Neural progenitor cell (in vitro differentiated cells): ENCODE results near the gene TRIM5. TPM values are rescaled to one million over a fixed set of nuclear protein-coding genes. Genes with fewer than 3 reads are reported as not detected.

Experiments
- DNase-seq: peaks from one replicate; pipeline ENCODE4 v3.0.0-alpha.2; 2016; ENCODE audit warnings: low spot score
- H2AFZ ChIP-seq: fragments of 200-600 bp; sonication (generic); replicated peaks from 2 replicates; pipeline ENCODE4 v1.6.1; 2016; ENCODE audit warnings: antibody characterized with exemption
- H3F3A ChIP-seq: fragments of 200-600 bp; sonication (generic); 2 replicates; pipeline ENCODE4 v1.6.1; 2016; ENCODE audit warnings: antibody characterized with exemption, low read depth
- H3K27ac ChIP-seq: fragments of 200-600 bp; sonication (generic); 2 replicates; pipeline ENCODE4 v1.5.1; 2016; ENCODE audit warnings: mild to moderate bottlenecking
- H3K27me3 ChIP-seq: fragments of 200-600 bp; sonication (generic); 2 replicates; pipeline ENCODE4 v1.6.1; 2016; ENCODE audit warnings: mild to moderate bottlenecking, moderate library complexity
- H3K36me3 ChIP-seq: fragments of 200-600 bp; sonication (generic); 2 replicates; pipeline ENCODE4 v1.5.1; 2016
- H3K4me1 ChIP-seq: fragments of 200-600 bp; sonication (generic); 2 replicates; pipeline ENCODE4 v1.6.1; 2016; ENCODE audit warnings: mixed run types
- H3K4me2 ChIP-seq: fragments of 200-600 bp; sonication (generic); 2 replicates; pipeline ENCODE4 v1.6.1; 2016
- H3K4me3 ChIP-seq: fragments of 200-600 bp; sonication (generic); 2 replicates; pipeline ENCODE4 v1.5.1; 2016
- H3K79me2 ChIP-seq: fragments of 200-600 bp; sonication (generic); 2 replicates; pipeline ENCODE4 v1.6.1; 2016; ENCODE audit warnings: low read depth
- H3K9ac ChIP-seq: fragments of 200-600 bp; sonication (generic); 2 replicates; pipeline ENCODE4 v1.6.1; 2016
- H3K9me3 ChIP-seq: fragments of 200-600 bp; sonication (generic); 2 replicates; pipeline ENCODE4 v1.5.1; 2016; ENCODE audit warnings: low read depth
- H4K20me1 ChIP-seq: fragments of 200-600 bp; sonication (generic); 2 replicates; pipeline ENCODE4 v1.6.1; 2016; ENCODE audit warnings: low read depth
- H3K27ac Mint-ChIP-seq: 3 replicates; pipeline ENCODE4 v1.8.0; 2021; ENCODE audit warnings: mixed read lengths
- H3K27me3 Mint-ChIP-seq: 2 replicates; pipeline ENCODE4 v1.8.0; 2022; ENCODE audit warnings: low read depth, mild to moderate bottlenecking, inconsistent platforms, moderate library complexity, mixed read lengths; ENCODE audit not compliant: insufficient read depth
- H3K36me3 Mint-ChIP-seq: 3 replicates; pipeline ENCODE4 v1.8.0; 2021; ENCODE audit warnings: mixed read lengths
- H3K4me1 Mint-ChIP-seq: 3 replicates; pipeline ENCODE4 v1.8.0; 2021; ENCODE audit warnings: mixed read lengths
- H3K4me3 Mint-ChIP-seq: 3 replicates; pipeline ENCODE4 v1.8.0; 2021; ENCODE audit warnings: mild to moderate bottlenecking, moderate library complexity, mixed read lengths
- H3K9me3 Mint-ChIP-seq: 3 replicates; pipeline ENCODE4 v1.8.0; 2020; ENCODE audit warnings: mixed read lengths
- CTCF ChIP-seq: fragments of 200-600 bp; sonication (generic); IDR thresholded peaks from 2 replicates; pipeline ENCODE4 v1.5.1; 2017; ENCODE audit warnings: antibody characterized with exemption, mild to moderate bottlenecking
- EZH2 ChIP-seq: fragments of 200-600 bp; sonication (generic); IDR thresholded peaks from 2 replicates; pipeline ENCODE4 v1.6.1; 2017; ENCODE audit warnings: antibody characterized with exemption, mild to moderate bottlenecking, moderate library complexity
- EZH2phosphoT487 ChIP-seq: fragments of 200-600 bp; sonication (generic); IDR thresholded peaks from 2 replicates; pipeline ENCODE4 v1.6.1; 2017; ENCODE audit warnings: antibody characterized with exemption
- total RNA-seq: library from RNA; depleted of rRNA; stranded (reverse); fragments of >200 nt; gene quantifications from 2 replicates; pipeline ENCODE4 v1.2.3, GENCODE V29; 2015; ENCODE audit warnings: low replicate concordance

The TRIM5 gene
- total RNA-seq, 1 donor from 2014 or later = 24.5 TPM

GRCh38 chr11:5701055-5701577, 16.2 kb upstream of the TRIM5 start:
- Mint-ChIP-seq H3K4me1 (no peaks in the 10 kb centered on the region), H3K27me3 (no peaks in the 10 kb centered on the region), H3K36me3 (no peaks in the 10 kb centered on the region), H3K27ac (no peak overlapping the region), H3K9me3 (no peaks in the 10 kb centered on the region), H3K4me3 (no peak overlapping the region)
- Histone ChIP-seq H3K4me2 (no peak overlapping the region), H3K27ac (no peak overlapping the region), H3K79me2 (no peaks in the 10 kb centered on the region), H3K4me3 (no peak overlapping the region), H3K9me3 (no peaks in the 10 kb centered on the region), H3K9ac (no peak overlapping the region), H4K20me1 (no peaks in the 10 kb centered on the region), H3F3A (no peaks in the 10 kb centered on the region), H3K27me3 (no peaks in the 10 kb centered on the region), H2AFZ (no peak overlapping the region), H3K36me3 (peaks cover 3% of the 10 kb centered on the region), H3K4me1 (no peaks in the 10 kb centered on the region)
- DNase-seq = no peak
- TF ChIP-seq EZH2 (no peak), EZH2phosphoT487 (no peak), CTCF (no peak)

GRCh38 chr11:5700421-5701054, 15.7 kb upstream of the TRIM5 start:
- Histone ChIP-seq H3K36me3 (peaks cover 3% of the 10 kb centered on the region), H3F3A (no peaks in the 10 kb centered on the region)
- H3K36me3 Mint-ChIP-seq = no peaks in the 10 kb centered on the region

GRCh38 chr11:5698281-5698680, 13.4 kb upstream of the TRIM5 start:
- Histone ChIP-seq H3K4me1 (no peaks in the 10 kb centered on the region), H3F3A (no peaks in the 10 kb centered on the region), H3K9ac (no peak overlapping the region), H4K20me1 (no peaks in the 10 kb centered on the region), H3K36me3 (peaks cover 3% of the 10 kb centered on the region), H3K27ac (no peak overlapping the region), H3K79me2 (peaks cover 8% of the 10 kb centered on the region), H2AFZ (no peak overlapping the region), H3K4me2 (no peak overlapping the region), H3K27me3 (no peaks in the 10 kb centered on the region), H3K4me3 (no peak overlapping the region), H3K9me3 (no peaks in the 10 kb centered on the region)
- DNase-seq = no peak
- Mint-ChIP-seq H3K4me1 (no peaks in the 10 kb centered on the region), H3K27ac (no peak overlapping the region), H3K4me3 (no peak overlapping the region), H3K9me3 (no peaks in the 10 kb centered on the region), H3K27me3 (no peaks in the 10 kb centered on the region), H3K36me3 (no peaks in the 10 kb centered on the region)
- TF ChIP-seq CTCF (no peak), EZH2 (no peak), EZH2phosphoT487 (no peak)

More at GRCh38 chr11:5700421-5701054, 15.7 kb upstream of the TRIM5 start:
- Histone ChIP-seq H3K4me3 (no peak overlapping the region), H3K79me2 (peaks cover 5% of the 10 kb centered on the region), H4K20me1 (no peaks in the 10 kb centered on the region), H3K27me3 (no peaks in the 10 kb centered on the region), H3K9me3 (no peaks in the 10 kb centered on the region), H2AFZ (no peak overlapping the region), H3K4me2 (no peak overlapping the region), H3K9ac (no peak overlapping the region), H3K4me1 (no peaks in the 10 kb centered on the region), H3K27ac (no peak overlapping the region)
- TF ChIP-seq CTCF (no peak), EZH2 (no peak), EZH2phosphoT487 (no peak)
- DNase-seq = no peak
- Mint-ChIP-seq H3K27ac (no peak overlapping the region), H3K4me3 (no peak overlapping the region), H3K4me1 (no peaks in the 10 kb centered on the region), H3K9me3 (no peaks in the 10 kb centered on the region), H3K27me3 (no peaks in the 10 kb centered on the region)
